Motor neuron (in vitro differentiated cells): ENCODE data around the gene SPTLC1. TPM values are rescaled to one million over a fixed set of nuclear protein-coding genes. Genes with fewer than 3 reads are reported as not detected.

ENCODE experiments used
- ATAC-seq, 8 experiments: fragments of 200-7000 bp; cut with Tn5 transposase; replicated peaks in 6 of 8; 2 replicates each; pipeline ENCODE4 v1.8.0; 2021; ENCODE audit warnings: mild to moderate bottlenecking in 8 of 8, moderate library complexity in 8 of 8
- H3K27ac ChIP-seq, 2 donors: fragments of 250-450 bp; sonication (Bioruptor Pico); 2 replicates each; pipeline ENCODE4 v1.9.0; 2021; ENCODE audit warnings: antibody characterized with exemption in 2 of 2, mild to moderate bottlenecking in 2 of 2, moderate library complexity in 1 of 2
- H3K4me1 ChIP-seq, 2 donors: fragments of 250-450 bp; sonication (Bioruptor Pico); replicated peaks in 1 of 2; 2 replicates each; pipeline ENCODE4 v1.6.1; 2021; ENCODE audit warnings: antibody characterized with exemption in 2 of 2, mild to moderate bottlenecking in 2 of 2, moderate library complexity in 1 of 2
- H3K4me3 ChIP-seq, 5 donors: fragments of 250-450 bp; sonication (Bioruptor Pico); 2 replicates each; pipeline ENCODE4 v1.9.0; 2021; ENCODE audit warnings: antibody characterized with exemption in 5 of 5, mild to moderate bottlenecking in 5 of 5, moderate library complexity in 4 of 5
- WGBS, 10 experiments: fragments of 450-650 bp; shearing (Covaris generic); methylation state at CpG; one replicate each; pipeline ENCODE4 v1.0.0; 2022; 5-methylcytosine and 5-hydroxymethylcytosine counted together
- in situ Hi-C, 9 experiments: fragments of 400-800 bp; cut with MboI; loops; one replicate each; pipeline ENCODE4 v1.15.0; 2021; ENCODE audit warnings: low sequenced_read_pairs in 9 of 9, low pct_unique_long_range_greater_than_20kb in 2 of 9; ENCODE audit not compliant: unreplicated experiment in 9 of 9
- total RNA-seq, 8 experiments: library from RNA; unstranded; fragments of 300-600 nt; gene quantifications; 2 replicates each; pipeline versions ENCODE4 v1.2.3 to v1.2.4, GENCODE V29; 2022

Gene SPTLC1
- total RNA-seq, 8 experiments from 2014 or later, result 32.3 to 93.8 (median 59.6) TPM

- H3K4me3 ChIP-seq, result no peak overlapping the region
Observed at GRCh38 chr9:92058723-92059444, 56.3 kb downstream of the SPTLC1 start.

GRCh38 chr9:92058026-92058425 is 57.2 kb downstream of the SPTLC1 start:
- peak in 3 of 8 experiments; percentile 50 to 81 (median 66) for ATAC-seq
- Histone ChIP-seq H3K27ac (no peak overlapping the region), H3K4me3 (no peak overlapping the region), H3K4me1 (peaks cover 3 to 8% of the 10 kb centered on the region in 2 donors)
- in situ Hi-C loops, result no loop called here

More at GRCh38 chr9:92058723-92059444, 56.3 kb downstream of the SPTLC1 start:
- in situ Hi-C loops, result no loop called here
- Histone ChIP-seq H3K27ac (no peak overlapping the region), H3K4me1 (peaks cover 3 to 8% of the 10 kb centered on the region in 2 donors)
- 72 to 96% (median 85%) methylated on average over 1 to 5 of the region's 5 CpGs; no CpG with 5 or more reads in 2 of the 10 experiments for WGBS, 10 experiments
- peak in 2 of 8 experiments; percentile 38 to 66 for ATAC-seq

GRCh38 chr9:92057226-92057625 is 58.0 kb downstream of the SPTLC1 start:
- 57 to 94% (median 88%) methylated on average over 1 of the region's 1 CpG; no CpG with 5 or more reads in 3 of the 10 experiments for WGBS, 10 experiments
- Histone ChIP-seq H3K27ac (no peak overlapping the region), H3K4me1 (peaks cover 3 to 8% of the 10 kb centered on the region in 2 donors), H3K4me3 (no peak overlapping the region)
- ATAC-seq, result no peak
- in situ Hi-C loops, result no loop called here

- Histone ChIP-seq H3K4me3 (no peak overlapping the region), H3K27ac (peak overlapping the region in 1 of 2 donors; percentile 29), H3K4me1 (peaks cover 3 to 8% of the 10 kb centered on the region in 2 donors)
- 0 to 100% (median 67%) methylated on average over 1 to 2 of the region's 2 CpGs; no CpG with 5 or more reads in 1 of the 10 experiments for WGBS, 10 experiments
- peak in 3 of 8 experiments; percentile 24 to 30 (median 27) for ATAC-seq
- in situ Hi-C loops, result no loop called here
Observed at GRCh38 chr9:92055624-92056023, 59.6 kb downstream of the SPTLC1 start.

GRCh38 chr9:92048924-92049625 is 66.1 kb downstream of the SPTLC1 start:
- in situ Hi-C loops, result no loop called here
- peak in 1 of 8 experiments; percentile 22 for ATAC-seq
- Histone ChIP-seq H3K27ac (no peak overlapping the region), H3K4me1 (no peaks in the 10 kb centered on the region), H3K4me3 (no peak overlapping the region)
- WGBS, 10 experiments, result 47 to 96% (median 71%) methylated on average over 3 to 12 of the region's 12 CpGs

GRCh38 chr9:92047500-92047899 is 67.7 kb downstream of the SPTLC1 start:
- 63 to 100% (median 91%) methylated on average over 1 to 3 of the region's 3 CpGs for WGBS, 10 experiments
- no peak overlapping the region for H3K27ac ChIP-seq
- no peak overlapping the region for H3K4me3 ChIP-seq
- H3K4me1 ChIP-seq, result no peaks in the 10 kb centered on the region
- no peak for ATAC-seq
- in situ Hi-C loops, result no loop called here

DNA sequence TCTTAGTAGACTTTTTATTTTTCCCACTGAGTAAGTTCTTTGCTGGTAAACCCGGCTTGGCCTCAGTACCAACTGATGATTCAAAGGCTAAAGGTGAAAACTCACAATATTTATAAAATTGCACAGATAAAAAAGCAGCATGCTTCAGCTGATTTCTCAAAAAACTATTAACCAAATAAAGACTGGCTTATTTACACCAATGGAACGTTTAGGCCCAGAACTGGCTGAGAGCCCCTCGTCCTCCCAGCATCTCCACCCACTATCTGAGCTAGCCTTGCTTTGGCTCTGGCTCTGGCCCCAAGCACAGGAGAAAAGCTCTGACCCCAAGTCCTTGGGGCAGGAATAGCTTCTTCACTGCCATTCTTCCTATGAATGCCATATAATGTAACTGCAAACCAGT is 68.5 kb downstream of the SPTLC1 start:
- in situ Hi-C loops, result no loop called here
- Histone ChIP-seq H3K27ac (no peak overlapping the region), H3K4me3 (no peak overlapping the region), H3K4me1 (no peaks in the 10 kb centered on the region)
- ATAC-seq, result no peak
- WGBS, 10 experiments, result 71 to 100% (median 97%) methylated on average over 1 to 3 of the region's 3 CpGs; no CpG with 5 or more reads in 3 of the 10 experiments

GRCh38 chr9:92044936-92045335 is 70.3 kb downstream of the SPTLC1 start:
- peak in 2 of 8 experiments; percentile 55 to 66 for ATAC-seq
- no peak overlapping the region for H3K4me3 ChIP-seq
- 28 to 100% (median 72%) methylated on average over 1 to 2 of the region's 2 CpGs; no CpG with 5 or more reads in 1 of the 10 experiments for WGBS, 10 experiments
- in situ Hi-C loops, result no loop called here
- H3K27ac ChIP-seq, result no peak overlapping the region
- no peaks in the 10 kb centered on the region for H3K4me1 ChIP-seq

DNA sequence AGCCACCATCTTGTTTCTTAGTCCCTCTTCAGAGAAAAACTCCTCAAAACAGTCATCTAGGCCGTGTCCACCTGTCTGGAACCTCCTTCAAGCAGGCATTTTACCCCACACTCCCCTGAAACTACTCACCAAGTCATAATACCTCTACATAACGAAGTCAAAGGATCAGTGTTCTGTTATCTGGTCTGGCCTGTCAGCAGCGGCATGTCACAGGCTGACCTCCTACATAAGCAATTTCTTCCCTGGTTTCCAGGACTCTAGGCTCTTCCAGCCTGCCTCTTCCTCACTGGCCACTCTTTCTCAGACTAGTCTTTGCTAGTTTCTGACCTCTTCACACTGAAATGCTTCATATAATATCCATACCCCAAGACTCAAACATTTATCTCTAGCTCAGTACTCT is 72.2 kb downstream of the SPTLC1 start:
- no peak for ATAC-seq
- 89 to 100% (median 100%) methylated on average over 1 to 3 of the region's 3 CpGs; no CpG with 5 or more reads in 2 of the 10 experiments for WGBS, 10 experiments
- in situ Hi-C loops, result no loop called here
- H3K27ac ChIP-seq, result no peak overlapping the region
- no peak overlapping the region for H3K4me3 ChIP-seq
- H3K4me1 ChIP-seq, result no peaks in the 10 kb centered on the region

- no peak for ATAC-seq
- H3K4me1 ChIP-seq, result no peaks in the 10 kb centered on the region
- 80 to 100% (median 100%) methylated on average over 1 of the region's 1 CpG; no CpG with 5 or more reads in 2 of the 10 experiments for WGBS, 10 experiments
- H3K27ac ChIP-seq, result no peak overlapping the region
- H3K4me3 ChIP-seq, result no peak overlapping the region
- in situ Hi-C loops, result no loop called here
Observed at GRCh38 chr9:92042260-92042659, 73.0 kb downstream of the SPTLC1 start.

- in situ Hi-C loops, result no loop called here
- ATAC-seq, result no peak
- H3K27ac ChIP-seq, result no peak overlapping the region
- H3K4me1 ChIP-seq, result no peaks in the 10 kb centered on the region
- no peak overlapping the region for H3K4me3 ChIP-seq
- 80 to 100% (median 91%) methylated on average over 1 to 2 of the region's 2 CpGs; no CpG with 5 or more reads in 3 of the 10 experiments for WGBS, 10 experiments
Observed at GRCh38 chr9:92036756-92037155, 78.5 kb downstream of the SPTLC1 start.

DNA sequence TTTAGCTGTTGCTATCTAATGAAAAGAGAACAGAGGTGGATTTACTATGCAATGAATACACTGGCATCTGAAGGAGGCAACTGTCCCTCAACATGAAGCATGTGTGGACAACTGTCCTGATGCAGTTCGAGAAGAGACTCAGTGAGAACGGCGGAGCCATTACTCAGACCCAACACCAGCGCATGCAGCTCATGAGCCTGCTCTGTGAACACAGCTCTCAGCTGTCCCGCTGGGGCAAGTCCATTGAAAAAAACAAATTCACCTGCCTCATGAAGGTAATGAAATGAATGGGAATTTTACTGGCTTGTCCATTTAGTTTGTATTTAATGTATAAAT is 78.8 kb downstream of the SPTLC1 start:
- H3K4me1 ChIP-seq, result no peaks in the 10 kb centered on the region
- no peak overlapping the region for H3K27ac ChIP-seq
- in situ Hi-C loops, result no loop called here
- WGBS, 10 experiments, result 78 to 100% (median 92%) methylated on average over 2 to 5 of the region's 5 CpGs; no CpG with 5 or more reads in 4 of the 10 experiments
- H3K4me3 ChIP-seq, result no peak overlapping the region
- no peak for ATAC-seq

- H3K27ac ChIP-seq, result no peak overlapping the region
- in situ Hi-C loops, result no loop called here
- ATAC-seq, result no peak
- no peak overlapping the region for H3K4me3 ChIP-seq
- 76 to 100% (median 92%) methylated on average over 1 to 12 of the region's 12 CpGs for WGBS, 10 experiments
- no peaks in the 10 kb centered on the region for H3K4me1 ChIP-seq
Observed at GRCh38 chr9:92035687-92036410, 79.4 kb downstream of the SPTLC1 start.
